Skeletal muscle tissue (tissue), 4 donors: ENCODE results near the gene TMCC1. TPM values are rescaled to one million over a fixed set of nuclear protein-coding genes. Genes with fewer than 3 reads are reported as not detected.
A peak's percentile ranks its signal among the peaks of the same experiment; 100 is the strongest.

Experiments
- H3K27ac ChIP-seq: one replicate; pipeline ENCODE4 v1.7.0; 2013; ENCODE audit warnings: mild to moderate bottlenecking, low read depth, low read length, inconsistent platforms
- H3K27me3 ChIP-seq, 3 donors: one replicate each; pipeline ENCODE4 v1.7.0; 2013; ENCODE audit warnings: low read length in 3 of 3; ENCODE audit not compliant: control insufficient read depth in 3 of 3, insufficient read depth in 3 of 3
- H3K36me3 ChIP-seq, 3 donors: one replicate each; pipeline ENCODE4 v1.7.0; 2013; ENCODE audit warnings: low read length in 3 of 3; ENCODE audit not compliant: control insufficient read depth in 3 of 3, insufficient read depth in 3 of 3
- H3K4me1 ChIP-seq, 3 donors: one replicate each; pipeline ENCODE4 v1.7.0; 2013; ENCODE audit warnings: low read length in 3 of 3, mild to moderate bottlenecking in 3 of 3; ENCODE audit not compliant: control insufficient read depth in 3 of 3, insufficient read depth in 3 of 3
- H3K4me3 ChIP-seq, 3 donors: one replicate each; pipeline ENCODE4 v1.7.0; 2013; ENCODE audit warnings: low read length in 3 of 3
- H3K9ac ChIP-seq, 3 donors: one replicate each; pipeline ENCODE4 v1.7.0; 2013; ENCODE audit warnings: low read length in 3 of 3, mild to moderate bottlenecking in 3 of 3, moderate library complexity in 2 of 3, low read depth in 1 of 3
- H3K9me3 ChIP-seq, 3 donors: one replicate each; pipeline ENCODE4 v1.7.0; 2013; ENCODE audit warnings: low read length in 3 of 3; ENCODE audit not compliant: control insufficient read depth in 3 of 3
- total RNA-seq: library from RNA; depleted of rRNA; stranded (reverse); fragments of >200 nt; gene quantifications from one replicate; pipeline ENCODE4 v1.2.3, GENCODE V29; 2014
- donor health status: Osteomylitis.

TMCC1 gene
- total RNA-seq, 1 donor from 2014 or later = 65.8 TPM

DNA sequence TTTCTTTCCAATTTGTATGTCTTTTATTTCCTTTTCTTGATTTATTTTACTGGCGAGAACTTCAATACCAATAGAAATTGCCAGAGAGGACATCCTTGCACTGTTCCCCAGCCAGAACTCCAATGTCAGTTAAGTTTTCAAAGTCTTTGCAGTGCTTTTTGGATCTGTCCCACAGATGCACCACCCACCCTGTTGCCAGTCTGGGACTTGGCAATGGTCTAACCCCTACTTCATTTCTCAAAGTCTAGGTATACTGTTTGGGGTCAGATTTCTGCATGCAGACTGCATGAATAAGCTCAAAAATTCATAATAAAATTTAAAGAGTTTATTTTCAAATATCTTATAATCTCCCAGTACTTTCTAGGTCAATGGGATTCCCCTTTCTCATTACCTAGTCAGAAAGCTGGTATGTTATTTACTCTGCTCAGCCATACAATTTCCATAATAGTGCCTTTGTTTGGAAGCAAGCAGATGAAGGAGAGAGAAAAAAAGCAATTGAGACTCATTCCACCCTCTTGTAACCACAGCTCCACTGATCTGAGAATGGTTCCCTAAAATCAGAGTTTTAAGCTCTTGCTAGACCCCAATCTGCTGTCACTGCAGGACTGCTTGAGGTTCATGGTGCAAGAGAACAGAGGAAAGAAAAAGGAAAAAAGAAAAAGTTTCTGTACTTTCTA, 161.2 kb downstream of the TMCC1 start:
- H3K36me3 ChIP-seq = no peaks in the 10 kb centered on the region
- no peak overlapping the region for H3K27ac ChIP-seq
- no peak overlapping the region for H3K9ac ChIP-seq
- H3K27me3 ChIP-seq = no peaks in the 10 kb centered on the region
- no peaks in the 10 kb centered on the region for H3K9me3 ChIP-seq
- no peak overlapping the region for H3K4me3 ChIP-seq
- H3K4me1 ChIP-seq = peaks cover 0 to 9% (median 0%) of the 10 kb centered on the region in 3 donors

DNA sequence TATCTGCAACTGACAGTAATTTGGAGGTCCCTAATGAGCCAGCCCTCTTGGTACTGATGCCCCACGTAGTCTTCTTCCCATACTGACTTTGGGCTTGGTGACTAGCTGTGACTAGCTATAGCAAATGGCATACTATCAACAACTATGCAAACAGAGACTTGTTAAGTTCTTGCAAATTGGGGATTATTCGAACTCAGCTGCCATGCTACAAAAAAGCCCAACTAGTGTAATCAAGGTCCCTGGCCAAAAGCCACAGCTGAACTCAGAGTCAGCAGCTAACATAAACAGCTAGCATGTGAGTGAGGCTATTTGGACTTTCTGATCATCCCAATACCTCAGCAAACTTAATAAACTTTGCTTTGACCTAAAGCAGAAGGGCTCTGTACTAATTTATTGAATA, 165.8 kb downstream of the TMCC1 start:
- H3K9me3 ChIP-seq = no peaks in the 10 kb centered on the region
- no peak overlapping the region for H3K27ac ChIP-seq
- peaks cover 4 to 10% (median 7%) of the 10 kb centered on the region in 3 donors for H3K4me1 ChIP-seq
- H3K27me3 ChIP-seq = no peaks in the 10 kb centered on the region
- no peaks in the 10 kb centered on the region for H3K36me3 ChIP-seq
- H3K9ac ChIP-seq = no peak overlapping the region
- no peak overlapping the region for H3K4me3 ChIP-seq

DNA sequence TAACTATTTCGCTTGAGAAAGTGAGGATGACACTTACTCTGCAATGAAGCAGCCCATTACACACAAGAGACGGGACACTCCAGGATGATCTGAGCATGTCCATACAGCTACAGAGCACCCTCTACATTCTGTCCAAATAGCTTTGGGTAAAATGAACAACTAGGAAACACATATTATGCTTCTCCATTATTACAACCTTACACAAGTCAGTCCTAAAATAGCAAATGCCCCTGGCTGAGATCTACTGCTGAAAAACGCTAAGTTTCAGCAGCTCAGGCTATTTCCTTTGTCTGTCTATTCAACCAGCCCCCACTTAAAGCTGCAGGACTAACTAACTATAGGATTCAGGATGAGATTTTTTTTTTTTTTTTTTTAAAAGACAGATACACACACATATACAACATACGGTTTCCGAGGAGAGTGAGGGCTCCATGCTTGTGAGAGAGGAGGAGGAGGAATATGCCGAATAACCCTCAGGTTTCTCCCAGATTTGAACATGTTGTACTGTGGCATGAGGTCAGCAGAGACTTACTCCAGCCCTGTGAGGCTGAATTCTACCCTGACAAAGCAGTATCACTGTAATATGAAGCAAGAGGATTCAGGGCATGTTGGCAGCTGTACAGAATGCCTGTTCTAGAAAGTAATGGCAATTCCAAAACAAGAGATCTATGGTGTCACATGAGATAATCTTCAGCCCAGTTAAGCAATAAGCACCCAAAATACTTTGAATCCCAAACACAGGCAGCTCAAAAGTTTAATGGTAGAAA, 169.8 kb downstream of the TMCC1 start:
- Histone ChIP-seq H3K9ac (peak overlapping the region; percentile 73 to 83 (median 76)), H3K27ac (peak overlapping the region; percentile 83), H3K27me3 (no peaks in the 10 kb centered on the region), H3K36me3 (no peaks in the 10 kb centered on the region), H3K4me3 (peak overlapping the region; percentile 37 to 84 (median 70)), H3K9me3 (no peaks in the 10 kb centered on the region), H3K4me1 (peaks cover 10 to 28% (median 16%) of the 10 kb centered on the region in 3 donors)

DNA sequence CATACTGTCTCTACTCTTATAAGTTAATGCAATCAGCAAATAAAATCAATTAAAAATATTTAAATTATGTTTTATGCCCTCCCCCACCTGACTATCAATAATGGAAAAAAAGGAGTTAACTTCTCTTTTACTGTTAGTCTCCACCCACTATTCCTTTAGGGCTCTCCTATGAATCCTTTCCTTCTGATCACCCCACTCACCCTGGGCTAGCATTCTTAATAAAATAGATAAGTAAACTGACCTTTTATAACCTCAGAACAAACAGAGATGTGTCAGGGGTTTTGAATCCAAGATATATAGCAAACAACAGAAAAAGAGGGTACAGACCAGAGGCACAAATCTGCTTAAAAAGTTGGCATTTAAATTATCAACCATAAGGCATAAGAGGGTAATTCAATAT, 171.0 kb downstream of the TMCC1 start:
- H3K9me3 ChIP-seq = no peaks in the 10 kb centered on the region
- peak overlapping the region; percentile 83 for H3K27ac ChIP-seq
- H3K9ac ChIP-seq = peak overlapping the region; percentile 60 to 76 (median 73)
- no peaks in the 10 kb centered on the region for H3K36me3 ChIP-seq
- peak overlapping the region; percentile 37 to 84 (median 70) for H3K4me3 ChIP-seq
- H3K27me3 ChIP-seq = no peaks in the 10 kb centered on the region
- peaks cover 10 to 25% (median 16%) of the 10 kb centered on the region in 3 donors for H3K4me1 ChIP-seq

DNA sequence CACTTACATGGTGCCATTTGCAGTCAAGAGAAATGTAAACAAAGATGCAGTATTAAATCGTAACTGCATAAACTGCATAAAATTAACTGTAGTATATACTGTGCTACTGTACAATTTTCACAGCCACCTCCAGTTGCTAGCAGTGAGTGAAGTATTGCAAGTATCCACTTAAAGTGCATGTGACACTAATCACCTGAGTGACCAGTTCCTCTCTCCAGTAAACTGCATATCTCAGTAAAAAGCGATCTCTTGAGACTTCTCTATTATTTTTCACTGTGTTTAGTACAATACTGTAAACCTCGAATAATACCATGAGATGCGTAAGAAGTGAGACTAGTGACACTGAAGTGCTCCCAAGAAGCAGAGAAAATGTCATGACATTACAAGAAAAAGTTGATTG, 175.3 kb downstream of the TMCC1 start:
- H3K27me3 ChIP-seq = no peaks in the 10 kb centered on the region
- no peaks in the 10 kb centered on the region for H3K9me3 ChIP-seq
- no peak overlapping the region for H3K27ac ChIP-seq
- no peak overlapping the region for H3K4me3 ChIP-seq
- no peak overlapping the region for H3K9ac ChIP-seq
- H3K4me1 ChIP-seq = peaks cover 11 to 18% (median 12%) of the 10 kb centered on the region in 3 donors
- no peaks in the 10 kb centered on the region for H3K36me3 ChIP-seq

DNA sequence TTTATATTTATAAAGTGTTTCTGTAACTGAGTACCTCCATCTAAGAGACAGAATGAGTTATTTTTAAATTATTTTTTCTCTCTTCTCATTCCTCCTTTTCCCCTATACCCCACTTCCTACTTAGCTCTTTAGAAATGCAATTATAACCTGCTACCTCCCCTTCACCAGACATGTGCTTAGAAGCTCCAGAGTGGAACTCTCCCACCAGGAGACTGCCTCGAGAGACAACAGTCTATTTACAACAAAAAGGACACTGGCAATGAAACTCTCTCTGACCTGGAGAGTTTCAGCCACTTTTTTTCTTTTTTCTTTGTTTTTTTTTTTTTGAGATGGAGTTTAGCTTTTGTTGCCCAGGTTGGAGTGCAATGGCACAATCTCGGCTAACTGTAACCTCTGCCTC, 177.7 kb downstream of the TMCC1 start:
- H3K4me1 ChIP-seq = peaks cover 4 to 9% (median 8%) of the 10 kb centered on the region in 3 donors
- no peak overlapping the region for H3K4me3 ChIP-seq
- no peaks in the 10 kb centered on the region for H3K9me3 ChIP-seq
- H3K36me3 ChIP-seq = peaks cover 0 to 2% (median 0%) of the 10 kb centered on the region in 3 donors
- H3K9ac ChIP-seq = no peak overlapping the region
- no peaks in the 10 kb centered on the region for H3K27me3 ChIP-seq
- no peak overlapping the region for H3K27ac ChIP-seq

DNA sequence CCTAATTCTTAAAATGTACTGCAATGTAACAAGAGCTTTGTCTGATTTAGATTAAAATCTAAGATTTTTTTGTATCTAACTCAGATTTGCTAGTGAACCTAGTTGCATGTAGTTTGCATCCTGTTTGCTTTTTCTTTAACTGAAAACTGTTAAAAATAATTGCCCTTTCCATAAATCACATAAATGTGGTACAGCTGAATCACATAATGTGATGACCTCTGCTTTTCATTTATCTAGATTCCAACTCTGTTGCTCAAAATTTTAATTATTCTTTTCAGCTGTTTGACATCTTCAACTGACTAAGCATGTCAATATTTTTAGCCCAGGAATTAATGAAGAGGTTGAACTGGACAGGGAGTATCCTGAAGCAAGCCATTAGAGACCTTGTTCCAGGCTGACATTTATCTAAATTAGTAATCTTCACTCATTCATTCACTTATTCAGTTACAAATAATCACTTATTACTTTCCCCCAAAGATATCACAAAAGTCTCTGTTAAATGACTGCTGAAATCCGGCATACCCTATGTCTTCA, 185.1 kb downstream of the TMCC1 start:
- Histone ChIP-seq H3K9me3 (no peaks in the 10 kb centered on the region), H3K36me3 (peaks cover 0 to 2% (median 0%) of the 10 kb centered on the region in 3 donors), H3K4me3 (no peak overlapping the region), H3K27ac (no peak overlapping the region), H3K27me3 (no peaks in the 10 kb centered on the region), H3K4me1 (peaks cover 0 to under 1% (median 0%) of the 10 kb centered on the region in 3 donors), H3K9ac (no peak overlapping the region)

DNA sequence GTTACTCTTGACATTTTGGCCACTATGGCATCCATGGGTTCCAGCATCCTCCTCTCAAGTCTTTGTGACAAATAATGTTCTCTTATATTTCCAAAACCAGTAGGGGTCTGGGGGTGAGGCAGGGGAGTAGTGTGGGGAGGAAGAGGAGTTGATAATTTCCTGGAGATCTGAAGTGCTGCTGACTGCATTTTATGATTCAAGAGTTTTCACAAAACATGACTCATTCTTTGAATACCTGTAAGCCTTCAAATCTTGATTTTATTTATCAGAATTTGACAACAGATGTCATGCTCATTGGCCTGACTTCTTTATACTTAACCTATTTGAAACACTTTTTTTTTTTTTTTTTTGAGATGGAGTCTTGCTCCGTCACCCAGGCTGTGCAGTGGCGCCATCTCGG, 188.2 kb downstream of the TMCC1 start:
- Histone ChIP-seq H3K4me1 (peaks cover 0 to 3% (median 0%) of the 10 kb centered on the region in 3 donors), H3K9me3 (no peaks in the 10 kb centered on the region), H3K27me3 (no peaks in the 10 kb centered on the region), H3K4me3 (no peak overlapping the region), H3K27ac (no peak overlapping the region), H3K9ac (no peak overlapping the region), H3K36me3 (no peaks in the 10 kb centered on the region)

DNA sequence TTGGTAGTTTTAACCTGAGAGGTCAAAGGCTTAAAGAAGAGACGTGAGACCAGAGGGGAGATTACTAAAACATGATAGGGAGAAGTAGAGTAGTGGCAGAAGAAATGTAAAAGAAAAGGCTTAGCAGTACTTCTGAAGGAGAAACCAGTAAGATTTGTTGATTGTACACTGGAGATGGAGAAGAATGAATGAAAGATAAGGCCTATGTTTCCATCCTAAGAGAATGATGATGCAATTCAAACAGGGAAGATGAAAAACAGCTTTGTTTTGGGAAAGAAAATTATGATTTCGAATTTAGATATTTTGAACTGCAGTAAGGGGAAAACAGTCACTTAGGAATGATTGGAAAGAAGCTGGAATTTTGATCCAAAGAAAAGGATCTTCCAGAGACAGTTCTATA, 189.6 kb downstream of the TMCC1 start:
- peaks cover 3 to 5% (median 5%) of the 10 kb centered on the region in 3 donors for H3K4me1 ChIP-seq
- no peaks in the 10 kb centered on the region for H3K27me3 ChIP-seq
- no peak overlapping the region for H3K9ac ChIP-seq
- H3K4me3 ChIP-seq = no peak overlapping the region
- H3K27ac ChIP-seq = no peak overlapping the region
- no peaks in the 10 kb centered on the region for H3K9me3 ChIP-seq
- H3K36me3 ChIP-seq = no peaks in the 10 kb centered on the region
